ENCODE results near the gene MAS1L.

MAS1L gene, protein sequence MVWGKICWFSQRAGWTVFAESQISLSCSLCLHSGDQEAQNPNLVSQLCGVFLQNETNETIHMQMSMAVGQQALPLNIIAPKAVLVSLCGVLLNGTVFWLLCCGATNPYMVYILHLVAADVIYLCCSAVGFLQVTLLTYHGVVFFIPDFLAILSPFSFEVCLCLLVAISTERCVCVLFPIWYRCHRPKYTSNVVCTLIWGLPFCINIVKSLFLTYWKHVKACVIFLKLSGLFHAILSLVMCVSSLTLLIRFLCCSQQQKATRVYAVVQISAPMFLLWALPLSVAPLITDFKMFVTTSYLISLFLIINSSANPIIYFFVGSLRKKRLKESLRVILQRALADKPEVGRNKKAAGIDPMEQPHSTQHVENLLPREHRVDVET

GRCh38 chr6:29487660-29488059 lies at the start of gene MAS1L:
Gene MAS1L, minus strand, starts transcription at chr6:29487956. Its CDS starts 54 bp downstream, at chr6:29487902.
- peak; percentile 36 for DNase-seq

- no peak for DNase-seq
Measured at GRCh38 chr6:29532320-29532951, 44.7 kb upstream of the MAS1L start.

GRCh38 chr6:29531668-29532067 lies 43.9 kb upstream of the MAS1L start:
- peak; percentile 54 for DNase-seq

DNA sequence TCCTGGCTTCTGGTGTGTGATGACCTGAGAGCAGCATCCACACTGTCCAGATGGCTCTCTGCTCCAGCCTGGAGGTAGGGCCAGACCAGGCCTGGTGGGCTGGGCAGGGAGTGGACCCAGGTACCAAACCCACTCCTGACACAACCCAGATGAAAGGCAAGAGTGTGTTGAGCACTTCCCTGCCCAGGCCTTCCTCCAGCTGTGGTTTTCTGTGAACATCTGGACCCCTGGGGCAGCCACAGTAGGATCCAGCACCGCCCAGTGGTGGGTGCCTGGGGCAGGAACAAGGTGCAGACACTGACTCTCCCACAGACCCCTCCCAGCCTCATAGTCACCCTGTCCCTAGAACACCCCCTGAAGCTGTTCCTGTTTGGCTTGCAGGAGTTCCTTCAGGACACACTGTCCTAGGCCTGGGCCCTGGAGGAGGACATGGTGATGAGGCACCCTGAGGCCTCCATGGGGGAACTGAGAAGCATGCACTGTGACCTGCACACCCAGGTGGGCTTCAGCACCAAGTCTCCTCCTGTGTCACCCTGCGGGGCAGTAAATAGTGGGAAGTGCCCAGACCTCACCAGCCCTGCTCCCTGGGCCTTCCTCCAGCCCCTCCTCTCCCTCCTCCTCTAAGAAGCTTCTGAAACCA lies 43.0 kb upstream of the MAS1L start:
- DNase-seq = no peak

DNA sequence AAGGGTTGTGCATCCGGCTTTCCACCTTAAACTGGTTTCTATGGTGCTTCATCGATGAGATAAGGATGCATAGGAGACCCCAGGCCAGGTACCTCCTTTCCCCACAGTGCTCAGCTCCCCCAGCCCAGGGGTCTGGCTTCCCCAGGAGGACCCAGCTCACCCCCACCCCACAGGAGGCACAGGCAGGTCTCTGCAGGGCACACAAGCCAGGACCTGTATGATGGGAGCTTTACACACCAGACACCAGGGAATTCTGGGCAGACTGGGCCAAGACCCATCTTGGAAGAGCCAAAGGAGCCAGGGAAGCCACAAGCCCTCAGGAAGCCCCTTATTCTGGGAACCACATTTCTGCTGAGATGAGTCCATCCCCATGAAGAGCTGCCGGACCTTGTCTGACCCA lies 42.2 kb upstream of the MAS1L start:
- DNase-seq = no peak

DNA sequence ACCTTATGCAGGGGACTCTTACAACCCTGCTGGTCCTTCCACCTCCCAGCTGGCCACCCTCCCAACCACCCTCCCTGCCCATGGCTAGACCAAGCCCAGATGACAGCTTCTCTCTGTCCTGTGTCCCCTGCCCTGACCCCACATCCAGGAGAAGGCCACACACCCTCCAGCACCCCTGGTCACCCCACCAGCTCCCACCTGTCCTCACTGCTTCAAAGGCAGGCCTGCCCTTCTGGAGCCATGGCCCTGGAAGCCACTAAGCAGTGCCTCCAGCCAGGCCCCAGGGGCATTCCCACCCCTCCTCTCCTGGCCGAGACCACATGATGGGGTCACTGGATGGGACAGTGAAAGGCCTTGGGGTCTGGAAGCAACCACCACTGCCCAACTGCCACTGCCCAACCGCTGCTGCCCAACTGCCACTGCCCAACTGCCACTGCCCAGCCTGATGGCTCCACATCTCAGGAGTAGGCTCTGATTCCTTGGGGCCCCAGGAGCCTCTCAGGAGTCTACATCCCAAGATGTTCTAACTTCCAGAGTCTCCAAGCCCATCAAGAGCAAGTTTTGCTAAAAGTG lies 41.3 kb upstream of the MAS1L start:
- peak; percentile 49 for DNase-seq

DNA sequence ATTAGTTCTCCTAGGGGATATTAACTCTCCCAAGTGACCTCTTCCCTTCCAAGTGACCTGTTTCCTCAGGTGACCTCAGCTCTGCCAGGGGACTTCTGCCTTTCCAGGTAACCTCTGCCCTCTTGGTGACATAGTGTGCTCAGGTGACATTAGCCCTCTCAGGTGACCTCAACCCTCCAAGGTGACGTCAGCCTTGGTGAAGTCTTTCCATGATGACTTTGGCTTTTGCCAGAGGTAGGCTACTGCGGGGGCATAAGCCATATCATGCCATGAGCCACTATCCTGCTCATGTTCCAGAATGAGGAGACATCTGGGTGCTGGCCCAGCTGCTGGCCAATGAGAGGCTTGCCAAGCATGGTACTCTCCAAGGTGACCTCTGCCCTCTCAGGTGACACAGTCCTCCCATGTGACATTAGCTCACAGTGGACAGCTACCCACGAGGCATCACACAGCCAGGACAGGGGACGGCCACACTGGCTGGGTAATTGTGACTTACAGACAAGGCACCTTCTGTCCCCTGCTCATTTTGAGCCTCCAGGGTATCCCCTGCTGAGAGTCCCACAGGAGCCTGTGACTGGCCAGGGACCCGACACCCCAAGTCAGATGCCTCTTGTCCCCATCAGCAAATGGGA lies 40.7 kb upstream of the MAS1L start:
- DNase-seq = no peak

DNA sequence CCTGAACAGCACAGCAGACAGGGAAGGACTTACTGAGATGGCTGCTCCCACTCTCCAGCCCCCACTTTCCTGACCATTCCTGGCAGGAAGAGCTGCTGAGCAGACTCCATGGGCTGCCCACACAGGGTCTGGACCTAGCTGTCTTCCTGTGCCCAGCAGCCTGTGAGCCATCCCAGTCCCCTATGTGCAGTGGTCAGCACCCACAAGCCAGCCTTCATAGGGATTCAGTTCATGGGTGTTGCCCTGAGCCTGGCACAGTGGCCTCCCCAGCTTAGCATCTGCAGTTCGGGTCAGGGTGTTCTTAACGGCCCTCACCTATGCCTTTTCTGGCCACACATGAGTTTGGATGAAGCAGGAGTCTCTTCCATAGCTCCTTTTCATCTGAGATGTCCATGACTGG lies 39.8 kb upstream of the MAS1L start:
- DNase-seq = no peak

DNA sequence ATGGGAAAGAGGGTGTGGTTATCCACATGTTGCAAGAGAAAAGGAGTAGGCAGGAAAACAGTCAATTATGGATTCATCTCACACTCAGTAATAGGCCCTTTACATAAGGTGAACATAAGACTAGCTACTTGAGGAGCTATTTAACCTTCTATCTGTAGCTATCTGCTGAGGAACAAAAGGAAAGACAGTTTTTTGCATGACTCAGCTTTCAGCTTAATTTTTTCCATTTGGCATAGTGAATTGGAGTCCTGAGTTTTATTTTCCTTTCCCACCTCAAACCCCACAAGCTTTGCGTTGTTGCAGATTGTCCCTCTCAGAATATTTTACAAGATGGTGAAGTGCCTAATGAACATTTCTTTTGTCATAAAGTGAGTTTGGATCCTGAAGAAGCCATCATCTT lies 39.4 kb upstream of the MAS1L start:
- no peak for DNase-seq

DNA sequence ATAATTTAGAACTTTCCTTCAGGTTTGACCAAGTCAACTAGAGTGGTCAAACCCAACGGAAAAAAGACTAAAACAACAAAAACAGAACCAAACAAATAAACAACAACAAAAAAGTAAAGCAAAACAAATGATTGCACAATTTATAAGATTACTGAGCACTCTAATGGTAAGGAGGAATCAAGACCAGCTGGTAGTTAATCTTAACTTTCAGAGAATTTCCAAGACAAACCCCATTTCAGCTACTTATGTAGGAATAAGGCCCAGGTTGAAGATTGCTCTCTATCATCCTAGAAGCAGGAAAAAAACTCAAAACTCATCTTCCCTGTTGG lies 37.5 kb upstream of the MAS1L start:
- no peak for DNase-seq

- no peak for DNase-seq
Measured at GRCh38 chr6:29524444-29525310, 36.9 kb upstream of the MAS1L start.

GRCh38 chr6:29524044-29524443 lies 36.3 kb upstream of the MAS1L start:
- DNase-seq = no peak

DNA sequence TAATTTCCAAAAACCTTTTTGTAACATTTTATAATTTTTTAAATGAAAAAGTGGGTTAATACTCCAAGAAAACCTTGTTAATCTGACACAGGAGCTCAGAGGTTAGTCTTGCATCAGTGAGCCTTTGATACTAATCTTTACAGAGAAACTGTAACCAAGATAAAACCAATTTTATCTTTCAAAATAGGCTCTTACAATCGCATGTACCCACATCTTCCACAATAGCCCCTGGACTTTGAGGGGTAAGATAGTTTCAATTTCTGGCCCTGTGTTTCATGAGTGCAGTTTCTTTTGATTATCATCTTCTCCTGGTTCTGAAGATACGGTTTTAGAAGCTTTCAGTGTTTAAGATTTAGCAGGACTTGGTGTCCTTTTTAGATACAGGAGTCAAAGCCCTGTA lies 34.5 kb upstream of the MAS1L start:
- DNase-seq = no peak

DNA sequence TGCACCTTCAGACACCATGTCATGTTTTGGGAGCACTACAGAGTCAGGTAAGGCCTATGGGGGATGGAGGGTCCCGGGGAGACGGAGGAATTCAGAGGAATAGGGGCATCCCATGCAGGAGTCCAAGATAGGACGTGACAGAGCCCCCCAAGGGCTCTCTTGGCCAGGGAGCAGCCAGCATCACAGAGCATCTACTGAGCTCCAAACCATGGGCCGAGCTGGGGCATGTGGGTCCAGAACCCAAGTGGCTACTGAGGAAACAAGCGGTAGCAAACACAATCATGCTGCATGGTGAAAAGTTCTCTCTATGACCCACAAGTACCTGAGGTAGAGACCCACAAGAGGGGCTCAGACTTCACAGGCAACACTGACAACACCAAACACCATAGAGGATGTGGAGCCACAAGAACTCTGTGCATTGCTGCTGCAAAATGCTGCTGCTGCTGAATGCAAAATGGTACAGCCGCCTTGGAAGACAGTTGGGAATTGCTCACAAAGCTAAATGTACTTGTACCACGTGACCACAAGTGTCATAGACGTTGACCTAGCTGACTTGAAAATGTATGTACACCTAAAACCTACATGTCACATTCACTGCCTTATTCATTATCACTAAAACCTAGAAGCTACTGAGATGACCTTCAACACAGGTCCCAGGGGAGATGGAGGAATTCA lies 33.4 kb upstream of the MAS1L start:
- no peak for DNase-seq

GRCh38 chr6:29520232-29520631 lies 32.5 kb upstream of the MAS1L start:
- no peak for DNase-seq

GRCh38 chr6:29519291-29520010 lies 31.7 kb upstream of the MAS1L start:
- DNase-seq = no peak

- peak; percentile 39 for DNase-seq
Measured at GRCh38 chr6:29517728-29518440, 30.1 kb upstream of the MAS1L start.

DNA sequence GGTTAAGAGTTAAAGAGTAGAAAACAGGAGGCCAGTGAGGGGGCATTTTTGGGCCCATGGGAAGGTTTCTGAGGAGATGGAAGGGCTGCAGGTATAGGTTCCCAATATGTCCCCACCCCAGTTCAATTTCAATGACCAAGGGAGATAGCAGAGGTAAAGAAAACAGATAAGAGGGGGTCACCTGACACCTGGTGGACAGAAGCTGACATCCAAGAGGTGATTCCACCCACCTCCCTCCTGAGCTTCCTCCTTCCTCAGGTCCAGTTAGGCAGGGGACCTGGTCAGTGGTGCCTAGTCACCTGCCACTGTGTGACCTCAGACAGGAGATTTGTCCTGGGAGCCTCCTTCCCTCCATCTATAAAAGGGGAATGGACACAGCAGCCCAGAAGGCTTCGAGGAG lies 29.5 kb upstream of the MAS1L start:
- no peak for DNase-seq

- DNase-seq = peak; percentile 66
Measured at GRCh38 chr6:29516108-29516507, 28.4 kb upstream of the MAS1L start.

- DNase-seq = peak; percentile 40
Measured at GRCh38 chr6:29510746-29511300, 23.1 kb upstream of the MAS1L start.

Data from islet precursor cell (in vitro differentiated cells).